Measurements from ENCODE around the gene STK40. TPM values are rescaled to one million over a fixed set of nuclear protein-coding genes. Genes with fewer than 3 reads are reported as not detected.

Gene STK40
- total RNA-seq, 1 experiment from 2014 or later, result 4.0 TPM

GRCh38 chr1:36400825-36401601 lies 15.3 kb upstream of the STK40 start:
- no peak for DNase-seq (ENCODE audit: low read depth)
- in situ Hi-C loops (cut with HindIII; ENCODE audit: low pct_unique_long_range_greater_than_20kb, low sequenced_read_pairs), result no loop called here

- in situ Hi-C loops (cut with HindIII; ENCODE audit: low pct_unique_long_range_greater_than_20kb, low sequenced_read_pairs), result no loop called here
- no peak for DNase-seq (ENCODE audit: low read depth)
Observed at GRCh38 chr1:36400514-36400824, 14.7 kb upstream of the STK40 start.

- in situ Hi-C loops (cut with HindIII; ENCODE audit: low pct_unique_long_range_greater_than_20kb, low sequenced_read_pairs), result no loop called here
- no peak for DNase-seq (ENCODE audit: low read depth)
Observed at GRCh38 chr1:36398370-36398977, 12.8 kb upstream of the STK40 start.

GRCh38 chr1:36397378-36398230 lies 11.9 kb upstream of the STK40 start, which contains the start of gene LSM10:
LSM10 (minus strand) TSS chr1:36397908; CDS start chr1:36394129, 3,779 bp downstream.
- in situ Hi-C loops (cut with HindIII; ENCODE audit: low pct_unique_long_range_greater_than_20kb, low sequenced_read_pairs), result no loop called here
- peak; percentile 83 for DNase-seq (ENCODE audit: low read depth)

GRCh38 chr1:36397083-36397377 lies 11.3 kb upstream of the STK40 start:
- DNase-seq (ENCODE audit: low read depth), result no peak
- in situ Hi-C loops (cut with HindIII; ENCODE audit: low pct_unique_long_range_greater_than_20kb, low sequenced_read_pairs), result no loop called here

- DNase-seq (ENCODE audit: low read depth), result no peak
- in situ Hi-C loops (cut with HindIII; ENCODE audit: low pct_unique_long_range_greater_than_20kb, low sequenced_read_pairs), result no loop called here
Observed at GRCh38 chr1:36396359-36396758, 10.6 kb upstream of the STK40 start.

- no peak for DNase-seq (ENCODE audit: low read depth)
- in situ Hi-C loops (cut with HindIII; ENCODE audit: low pct_unique_long_range_greater_than_20kb, low sequenced_read_pairs), result no loop called here
Observed at GRCh38 chr1:36393686-36394085, 8.0 kb upstream of the STK40 start.

- in situ Hi-C loops (cut with HindIII; ENCODE audit: low pct_unique_long_range_greater_than_20kb, low sequenced_read_pairs), result no loop called here
- no peak for DNase-seq (ENCODE audit: low read depth)
Observed at GRCh38 chr1:36392836-36393235, 7.1 kb upstream of the STK40 start.

GRCh38 chr1:36391271-36391670 lies 5.5 kb upstream of the STK40 start:
- in situ Hi-C loops (cut with HindIII; ENCODE audit: low pct_unique_long_range_greater_than_20kb, low sequenced_read_pairs), result no loop called here

GRCh38 chr1:36390411-36390810 lies 4.7 kb upstream of the STK40 start:
- no peak for DNase-seq (ENCODE audit: low read depth)
- in situ Hi-C loops (cut with HindIII; ENCODE audit: low pct_unique_long_range_greater_than_20kb, low sequenced_read_pairs), result no loop called here

More at GRCh38 chr1:36391271-36391670, 5.5 kb upstream of the STK40 start:
- no peak for DNase-seq (ENCODE audit: low read depth)

GRCh38 chr1:36389999-36390398 lies 4.3 kb upstream of the STK40 start:
- DNase-seq (ENCODE audit: low read depth), result no peak
- in situ Hi-C loops (cut with HindIII; ENCODE audit: low pct_unique_long_range_greater_than_20kb, low sequenced_read_pairs), result no loop called here

GRCh38 chr1:36389261-36389660 lies 3.5 kb upstream of the STK40 start:
- in situ Hi-C loops (cut with HindIII; ENCODE audit: low pct_unique_long_range_greater_than_20kb, low sequenced_read_pairs), result no loop called here
- no peak for DNase-seq (ENCODE audit: low read depth)

- DNase-seq (ENCODE audit: low read depth), result no peak
- in situ Hi-C loops (cut with HindIII; ENCODE audit: low pct_unique_long_range_greater_than_20kb, low sequenced_read_pairs), result no loop called here
Observed at GRCh38 chr1:36387141-36387949, 1.6 kb upstream of the STK40 start.

- in situ Hi-C loops (cut with HindIII; ENCODE audit: low pct_unique_long_range_greater_than_20kb, low sequenced_read_pairs), result no loop called here
- DNase-seq (ENCODE audit: low read depth), result peak; percentile 99
Observed at GRCh38 chr1:36386265-36387140, 779 bp upstream of the STK40 start.

GRCh38 chr1:36384542-36385409 lies 948 bp downstream of the STK40 start:
- peak; percentile 48 for DNase-seq (ENCODE audit: low read depth)

GRCh38 chr1:36383240-36383639 lies 2.5 kb downstream of the STK40 start:
- in situ Hi-C loops (cut with HindIII; ENCODE audit: low pct_unique_long_range_greater_than_20kb, low sequenced_read_pairs), result no loop called here
- no peak for DNase-seq (ENCODE audit: low read depth)

More at GRCh38 chr1:36384542-36385409, 948 bp downstream of the STK40 start:
- in situ Hi-C loops (cut with HindIII; ENCODE audit: low pct_unique_long_range_greater_than_20kb, low sequenced_read_pairs), result no loop called here

GRCh38 chr1:36382669-36383068 lies 3.1 kb downstream of the STK40 start:
- no peak for DNase-seq (ENCODE audit: low read depth)
- in situ Hi-C loops (cut with HindIII; ENCODE audit: low pct_unique_long_range_greater_than_20kb, low sequenced_read_pairs), result no loop called here

Measured in Caki2 (cell line).